ENCODE measurements around the gene ZNF117. TPM values are rescaled to one million over a fixed set of nuclear protein-coding genes. Genes with fewer than 3 reads are reported as not detected.
"Not testable (repeated sequence)": the region's sequence is repeated elsewhere in the genome, so short reads cannot be mapped to it uniquely, and the experiment has no call there.

The ZNF117 gene
- total RNA-seq, 1 experiment from 2014 or later, result 7.2 TPM

- Histone ChIP-seq H3K9me3 (no peaks in the 10 kb centered on the region; the same call in 1 of the 2 replicates), H3K36me3 (ENCODE audit: control insufficient read depth, insufficient read depth, low read length) (no peaks in the 10 kb centered on the region), H3K4me3 (ENCODE audit: low read depth, low read length) (no peak overlapping the region), H3K4me1 (no peaks in the 10 kb centered on the region), H3K27me3 (replicated peaks; ENCODE audit: control insufficient read depth, insufficient read depth, low read length) (no peaks in the 10 kb centered on the region)
- DNase-seq, result peak in 1 of 2 experiments; percentile 34
- CTCF ChIA-PET, result interaction anchor here (1.0 kb wide), 1 partner anchor 86 kb away, joined by 4 read pairs; no protein-coding TSS in a partner anchor
- peak; percentile 56 to 69 for TF ChIP-seq CTCF (IDR thresholded peaks at IDR 0.05; ENCODE audit: insufficient read depth in 1 of 2, low read depth in 1 of 2, low read length in 1 of 2, severe bottlenecking in 1 of 2, unreplicated experiment in 1 of 2)
- Mint-ChIP-seq H3K27me3 (ENCODE audit: insufficient read depth, unreplicated experiment) (no peaks in the 10 kb centered on the region), H3K9me3 (ENCODE audit: unreplicated experiment) (peaks cover 17% of the 10 kb centered on the region), H3K4me3 (ENCODE audit: unreplicated experiment) (no peak overlapping the region), H3K4me1 (ENCODE audit: low read depth, unreplicated experiment) (no peaks in the 10 kb centered on the region), H3K36me3 (ENCODE audit: insufficient read depth, unreplicated experiment) (peaks cover 5% of the 10 kb centered on the region), H3K27ac (ENCODE audit: unreplicated experiment) (no peak overlapping the region)
- intact Hi-C loops (cut with micrococcal nuclease; ENCODE audit: unreplicated experiment), result loop anchor here (10.0 kb wide), 1 partner anchor 83 kb away; no protein-coding TSS in a partner anchor
- no TSS peak for BruUV-seq (replicated peaks)
- POLR2A ChIA-PET, result no interaction called here
Observed at GRCh38 chr7:64951250-64951848, 39.5 kb downstream of the ZNF117 start.

- intact Hi-C loops (cut with micrococcal nuclease; ENCODE audit: unreplicated experiment), result loop anchor here (10.0 kb wide), 1 partner anchor 84 kb away; no protein-coding TSS in a partner anchor
- H3K27me3 ChIP-seq (replicated peaks; ENCODE audit: control insufficient read depth, insufficient read depth, low read length); H3K36me3 Mint-ChIP-seq (ENCODE audit: insufficient read depth, unreplicated experiment); H3K4me3 ChIP-seq (ENCODE audit: low read depth, low read length); H3K4me1 Mint-ChIP-seq (ENCODE audit: low read depth, unreplicated experiment); POLR2A ChIA-PET; DNase-seq; H3K4me1 ChIP-seq; H3K4me3 Mint-ChIP-seq (ENCODE audit: unreplicated experiment); BruUV-seq (replicated peaks); H3K36me3 ChIP-seq (ENCODE audit: control insufficient read depth, insufficient read depth, low read length); H3K9me3 ChIP-seq; H3K27ac Mint-ChIP-seq (ENCODE audit: unreplicated experiment); H3K27me3 Mint-ChIP-seq (ENCODE audit: insufficient read depth, unreplicated experiment): not testable (repeated sequence)
- CTCF ChIA-PET, result interaction anchor here (1.0 kb wide), 1 partner anchor 87 kb away, joined by 4 read pairs; no protein-coding TSS in a partner anchor
- peaks cover 17% of the 10 kb centered on the region for H3K9me3 Mint-ChIP-seq (ENCODE audit: unreplicated experiment)
Observed at GRCh38 chr7:64950673-64951072, 40.2 kb downstream of the ZNF117 start.

- H3K9me3 ChIP-seq, result not testable (repeated sequence)
Observed at GRCh38 chr7:64948774-64949173, 42.1 kb downstream of the ZNF117 start.

GRCh38 chr7:64947252-64948000 lies 43.4 kb downstream of the ZNF117 start:
- no peaks in the 10 kb centered on the region for H3K4me1 Mint-ChIP-seq (ENCODE audit: low read depth, unreplicated experiment)
- no peaks in the 10 kb centered on the region for H3K36me3 ChIP-seq (ENCODE audit: control insufficient read depth, insufficient read depth, low read length)
- ChIA-PET POLR2A (no interaction called here), CTCF (no interaction called here)
- no peak overlapping the region for H3K4me3 ChIP-seq (ENCODE audit: low read depth, low read length)
- TF ChIP-seq CTCF (IDR thresholded peaks at IDR 0.05; ENCODE audit: insufficient read depth in 1 of 2, low read depth in 1 of 2, low read length in 1 of 2, severe bottlenecking in 1 of 2, unreplicated experiment in 1 of 2), result no peak
- H3K36me3 Mint-ChIP-seq (ENCODE audit: insufficient read depth, unreplicated experiment), result no peaks in the 10 kb centered on the region
- no peaks in the 10 kb centered on the region for H3K9me3 ChIP-seq
- H3K27me3 Mint-ChIP-seq (ENCODE audit: insufficient read depth, unreplicated experiment), result no peaks in the 10 kb centered on the region
- BruUV-seq (replicated peaks), result no TSS peak
- no peaks in the 10 kb centered on the region for H3K4me1 ChIP-seq
- peaks cover 17% of the 10 kb centered on the region for H3K9me3 Mint-ChIP-seq (ENCODE audit: unreplicated experiment)
- intact Hi-C loops (cut with micrococcal nuclease; ENCODE audit: unreplicated experiment), result no loop called here
- H3K27me3 ChIP-seq (replicated peaks; ENCODE audit: control insufficient read depth, insufficient read depth, low read length), result no peaks in the 10 kb centered on the region
- H3K27ac Mint-ChIP-seq (ENCODE audit: unreplicated experiment), result no peak overlapping the region
- no peak overlapping the region for H3K4me3 Mint-ChIP-seq (ENCODE audit: unreplicated experiment)
- DNase-seq, result no peak

More at GRCh38 chr7:64948774-64949173, 42.1 kb downstream of the ZNF117 start:
- intact Hi-C loops (cut with micrococcal nuclease; ENCODE audit: unreplicated experiment); H3K36me3 Mint-ChIP-seq (ENCODE audit: insufficient read depth, unreplicated experiment); POLR2A ChIA-PET; CTCF ChIA-PET; H3K27ac Mint-ChIP-seq (ENCODE audit: unreplicated experiment); H3K27me3 Mint-ChIP-seq (ENCODE audit: insufficient read depth, unreplicated experiment); H3K4me3 ChIP-seq (ENCODE audit: low read depth, low read length); H3K27me3 ChIP-seq (replicated peaks; ENCODE audit: control insufficient read depth, insufficient read depth, low read length); H3K4me3 Mint-ChIP-seq (ENCODE audit: unreplicated experiment); H3K4me1 Mint-ChIP-seq (ENCODE audit: low read depth, unreplicated experiment); H3K4me1 ChIP-seq; DNase-seq; BruUV-seq (replicated peaks); H3K36me3 ChIP-seq (ENCODE audit: control insufficient read depth, insufficient read depth, low read length): not testable (repeated sequence)
- peaks cover 17% of the 10 kb centered on the region for H3K9me3 Mint-ChIP-seq (ENCODE audit: unreplicated experiment)

All from Caco-2 (cell line).